GM18519 (cell line): ENCODE measurements around the gene GPR45.
"Not testable (repeated sequence)": the region's sequence is repeated elsewhere in the genome, so short reads cannot be mapped to it uniquely, and the experiment has no call there.

Source experiments
- ATAC-seq: cut with Tn5 transposase; IDR thresholded peaks from one replicate; pipeline ENCODE4 v1.9.1; 2021; ENCODE audit warnings: mild to moderate bottlenecking, moderate library complexity; ENCODE audit not compliant: unreplicated experiment, low FRiP score

The GPR45 gene

GRCh38 chr2:105241443-105241842 lies at the start of gene GPR45:
Gene GPR45, plus strand, starts transcription at chr2:105241743. Its CDS starts 116 bp downstream, at chr2:105241859.
- no peak for ATAC-seq

GRCh38 chr2:105194022-105194675 lies 47.4 kb upstream of the GPR45 start:
- no peak for ATAC-seq

GRCh38 chr2:105196651-105197050 lies 44.9 kb upstream of the GPR45 start:
- ATAC-seq = no peak

- no peak for ATAC-seq
Observed at GRCh38 chr2:105215586-105216192, 25.9 kb upstream of the GPR45 start.

GRCh38 chr2:105220604-105221003 lies 20.9 kb upstream of the GPR45 start:
- ATAC-seq = no peak

- no peak for ATAC-seq
Observed at GRCh38 chr2:105224444-105224843, 17.1 kb upstream of the GPR45 start.

- ATAC-seq = no peak
Observed at GRCh38 chr2:105231232-105231619, 10.3 kb upstream of the GPR45 start.

- peak; percentile 72 for ATAC-seq
Observed at GRCh38 chr2:105235388-105236059, 6.0 kb upstream of the GPR45 start.

- ATAC-seq = no peak
Observed at GRCh38 chr2:105236060-105236424, 5.5 kb upstream of the GPR45 start.

GRCh38 chr2:105237045-105237765 lies 4.3 kb upstream of the GPR45 start:
- no peak for ATAC-seq

GRCh38 chr2:105238664-105239240 lies 2.8 kb upstream of the GPR45 start:
- ATAC-seq = no peak

- no peak for ATAC-seq
Observed at GRCh38 chr2:105239924-105240323, 1.6 kb upstream of the GPR45 start.

- no peak for ATAC-seq
Observed at GRCh38 chr2:105242286-105242993, 897 bp downstream of the GPR45 start.

GRCh38 chr2:105243961-105244360 lies 2.4 kb downstream of the GPR45 start:
- ATAC-seq = no peak

GRCh38 chr2:105244451-105244850 lies 2.9 kb downstream of the GPR45 start:
- ATAC-seq = no peak

GRCh38 chr2:105248316-105249070 lies 7.0 kb downstream of the GPR45 start:
- ATAC-seq = no peak

GRCh38 chr2:105249181-105249580 lies 7.6 kb downstream of the GPR45 start:
- no peak for ATAC-seq

- ATAC-seq = no peak
Observed at GRCh38 chr2:105249891-105250290, 8.3 kb downstream of the GPR45 start.

- not testable (repeated sequence) for ATAC-seq
Observed at GRCh38 chr2:105251016-105251648, 9.6 kb downstream of the GPR45 start.
